ENCODE measurements around the gene MTHFSD.
A peak's percentile ranks its signal among the peaks of the same experiment; 100 is the strongest.

Gene MTHFSD

DNA sequence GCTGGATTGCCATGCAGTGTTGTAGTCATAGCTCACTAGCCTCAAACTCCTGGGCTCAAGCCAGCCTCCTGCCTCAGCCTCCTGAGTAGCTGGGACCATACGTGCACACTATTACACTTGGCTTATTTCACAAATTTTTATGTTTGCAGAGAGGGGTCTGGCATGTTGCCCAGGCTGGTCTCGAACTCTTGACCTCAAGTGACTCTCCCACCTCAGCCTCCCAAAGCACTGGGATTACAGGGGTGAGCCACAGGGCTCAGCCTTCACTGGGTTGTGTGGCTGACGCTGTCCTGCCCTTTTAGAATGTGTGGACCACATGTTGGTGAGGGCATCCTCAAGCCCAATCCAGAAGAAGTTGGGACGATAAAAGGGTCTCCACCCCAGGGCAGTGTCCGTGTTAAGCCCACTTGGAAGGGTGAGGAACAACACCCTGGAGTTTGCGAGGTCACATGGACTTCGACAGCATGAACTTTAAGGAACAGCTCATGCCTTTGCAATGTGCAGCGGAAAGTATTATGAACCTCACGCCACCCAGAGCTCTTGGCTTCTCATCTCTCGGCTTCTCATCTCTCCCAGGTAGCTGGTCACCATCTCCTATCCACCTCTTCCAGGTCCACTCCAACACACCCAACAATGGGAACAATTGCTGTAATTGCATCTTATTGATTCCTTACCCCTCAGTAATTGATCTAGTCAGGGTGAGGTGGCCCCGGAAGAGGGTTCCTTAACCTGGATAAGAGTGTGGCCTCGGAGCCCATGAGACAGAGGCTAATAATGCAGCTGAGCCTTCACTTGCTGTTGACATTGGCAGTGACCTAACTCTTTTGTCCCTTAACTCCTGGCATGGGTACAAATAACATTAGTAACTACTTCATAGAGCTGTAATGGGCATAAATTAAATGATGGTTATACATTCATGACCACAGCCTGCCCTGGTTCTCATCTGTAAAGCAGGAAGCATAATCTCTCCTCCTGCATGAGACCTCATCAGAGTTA is 30.0 kb upstream of the MTHFSD start:
- Histone ChIP-seq H3K4me1 (no peaks in the 10 kb centered on the region), H3K9ac (no peak overlapping the region), H3K36me3 (no peaks in the 10 kb centered on the region), H4K20me1 (no peaks in the 10 kb centered on the region), H3K4me3 (no peak overlapping the region), H3K27ac (no peak overlapping the region), H3K27me3 (peaks cover 10 to 21% (median 16%) of the 10 kb centered on the region in 11 experiments), H3K4me2 (no peak overlapping the region), H3K9me3 (replicated peaks in 1 of 11) (no peaks in the 10 kb centered on the region)
- no peak for TF ChIP-seq Cebpa-rat (IDR thresholded peaks at IDR 0.05)

DNA sequence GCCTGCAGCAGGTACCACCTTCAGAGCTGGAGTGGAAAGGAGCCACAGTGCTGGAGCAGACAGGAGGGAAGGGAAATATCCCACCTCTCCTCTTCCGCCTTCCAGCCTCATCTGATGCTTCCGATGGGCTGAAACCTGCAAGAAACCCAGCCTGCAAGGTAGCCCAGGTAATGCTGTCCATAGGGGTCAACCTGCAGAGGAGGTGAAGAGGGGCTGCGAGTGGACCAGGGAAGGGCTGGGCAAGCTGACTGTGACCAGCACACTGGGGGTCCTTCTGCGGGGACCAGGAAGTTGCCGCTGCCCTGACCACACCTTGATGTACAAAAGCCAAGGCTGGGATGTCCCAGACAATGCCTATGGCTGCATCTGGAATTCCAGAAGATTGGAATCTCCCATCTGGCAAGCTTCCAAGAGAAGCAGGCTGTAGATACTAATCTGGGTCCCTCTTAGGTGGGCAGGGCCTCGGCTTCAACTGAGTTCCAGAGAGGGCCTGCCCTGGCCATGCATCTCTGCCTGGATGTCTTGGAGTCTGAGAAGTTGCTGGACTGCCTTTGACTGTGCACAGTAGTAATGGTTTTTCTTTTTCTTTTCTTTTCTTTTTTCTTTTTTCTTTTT is 29.1 kb upstream of the MTHFSD start:
- Histone ChIP-seq H3K4me3 (no peak overlapping the region), H4K20me1 (0 out of 22 replicates have a peak, but pooled peaks cover 0 to 4% (median 0%) of the 10 kb centered on the region in 11 experiments), H3K9ac (no peak overlapping the region), H3K27me3 (peaks cover 18 to 29% (median 24%) of the 10 kb centered on the region in 11 experiments), H3K9me3 (replicated peaks in 1 of 11) (peaks cover 0 to 3% (median 0%) of the 10 kb centered on the region in 11 experiments; a peak in 3 of 22 replicates), H3K36me3 (no peaks in the 10 kb centered on the region), H3K27ac (no peak overlapping the region), H3K4me1 (no peaks in the 10 kb centered on the region), H3K4me2 (no peak overlapping the region)
- no peak for TF ChIP-seq Cebpa-rat (IDR thresholded peaks at IDR 0.05)

DNA sequence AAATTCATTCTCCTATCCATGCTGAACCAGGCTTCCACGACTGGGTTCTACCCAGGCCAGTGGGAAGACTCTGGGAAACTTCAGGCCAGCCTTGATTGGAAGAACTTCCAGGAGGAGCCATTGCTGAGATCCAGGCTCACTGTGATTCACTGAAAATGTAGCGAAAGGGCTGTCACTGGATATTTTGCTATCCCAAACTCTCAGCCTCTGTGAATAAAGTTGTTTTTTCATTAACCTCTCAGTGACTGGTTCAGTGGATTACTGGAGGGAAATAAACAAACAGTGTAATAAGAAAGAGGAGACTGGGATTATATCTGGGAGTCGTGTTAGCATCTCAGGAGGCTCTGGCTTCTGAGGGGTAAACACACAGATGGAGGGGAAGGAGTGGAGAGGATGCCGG is 26.4 kb upstream of the MTHFSD start:
- Histone ChIP-seq H3K27me3 (peaks cover 45 to 57% (median 52%) of the 10 kb centered on the region in 11 experiments), H3K4me1 (peaks cover under 1 to 21% (median 13%) of the 10 kb centered on the region in 10 experiments; a peak in 13 of 20 replicates), H3K27ac (no peak overlapping the region), H3K36me3 (no peaks in the 10 kb centered on the region), H3K9ac (no peak overlapping the region), H3K4me3 (no peak overlapping the region), H4K20me1 (peaks cover 0 to 13% (median 0%) of the 10 kb centered on the region in 11 experiments; a peak in 3 of 22 replicates), H3K4me2 (no peak overlapping the region), H3K9me3 (replicated peaks in 1 of 11) (peaks cover 0 to 12% (median 3%) of the 10 kb centered on the region in 11 experiments; a peak in 4 of 22 replicates)
- TF ChIP-seq Cebpa-rat (IDR thresholded peaks at IDR 0.05): no peak

DNA sequence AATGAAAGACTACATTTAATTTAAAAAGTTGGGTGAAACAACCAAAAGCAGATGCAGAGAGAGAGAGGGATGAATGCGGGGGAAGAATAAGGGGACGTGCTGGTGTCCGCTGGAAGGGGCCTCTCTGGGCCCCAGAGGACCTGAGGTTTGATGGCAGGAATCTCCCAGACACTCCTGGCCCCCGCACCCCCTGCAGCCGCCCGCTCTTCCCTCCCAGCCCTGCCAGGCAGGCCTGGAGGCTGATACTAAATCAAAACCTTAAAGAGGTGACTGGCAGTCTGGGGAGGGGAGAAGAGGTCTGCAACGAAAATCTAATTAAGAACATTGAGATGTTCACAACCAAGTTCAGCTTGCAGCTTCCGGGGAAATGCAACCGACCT is 25.7 kb upstream of the MTHFSD start:
- H3K9ac ChIP-seq: no peak overlapping the region
- H4K20me1 ChIP-seq: peaks cover 0 to 13% (median 0%) of the 10 kb centered on the region in 11 experiments; a peak in 3 of 22 replicates
- H3K4me2 ChIP-seq: no peak overlapping the region
- no peak overlapping the region for H3K4me3 ChIP-seq
- H3K27ac ChIP-seq: no peak overlapping the region
- peaks cover 50 to 63% (median 58%) of the 10 kb centered on the region in 11 experiments for H3K27me3 ChIP-seq
- no peak for TF ChIP-seq Cebpa-rat (IDR thresholded peaks at IDR 0.05)
- H3K4me1 ChIP-seq: peaks cover 3 to 23% (median 15%) of the 10 kb centered on the region in 10 experiments; a peak in 13 of 20 replicates
- no peaks in the 10 kb centered on the region for H3K36me3 ChIP-seq
- peaks cover 0 to 12% (median 3%) of the 10 kb centered on the region in 11 experiments; a peak in 4 of 22 replicates for H3K9me3 ChIP-seq (replicated peaks in 1 of 11)

DNA sequence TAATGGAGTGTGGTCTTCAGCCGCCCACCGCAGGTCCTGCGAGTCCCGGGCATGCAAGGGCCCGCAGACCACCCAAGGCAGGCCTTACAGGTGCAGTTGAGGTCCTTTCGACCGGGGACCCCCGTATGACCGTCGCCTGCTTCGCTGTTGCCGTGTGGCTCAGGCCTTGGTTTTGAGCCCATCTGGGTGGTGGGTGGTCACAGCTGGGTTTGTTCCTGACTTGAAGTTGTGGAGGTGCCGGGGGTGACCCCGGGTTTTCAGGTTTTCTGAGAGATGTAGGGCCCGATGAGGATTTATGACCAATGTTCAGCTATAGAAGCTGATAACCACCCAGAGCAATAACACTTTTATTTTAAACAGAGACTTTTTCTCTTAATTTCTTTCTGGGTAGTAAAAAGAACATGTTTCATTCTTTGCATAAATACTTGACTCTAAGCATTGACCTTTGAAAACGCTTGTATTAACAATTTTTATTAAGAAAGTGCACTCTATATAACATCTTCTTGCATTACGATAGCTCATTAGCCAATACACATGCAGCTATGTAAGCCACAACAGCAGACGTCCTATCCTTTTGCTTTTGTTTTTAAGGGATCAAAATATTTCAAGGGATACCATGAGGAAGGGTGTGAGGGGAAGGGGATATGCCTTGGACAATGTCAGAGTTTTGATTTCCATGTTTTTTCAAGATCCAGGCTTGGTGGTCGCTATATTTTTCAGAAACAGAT is 25.2 kb upstream of the MTHFSD start:
- TF ChIP-seq Cebpa-rat (IDR thresholded peaks at IDR 0.05): no peak
- Histone ChIP-seq H3K36me3 (no peaks in the 10 kb centered on the region), H3K4me2 (no peak overlapping the region), H3K9ac (no peak overlapping the region), H3K4me3 (no peak overlapping the region), H3K27ac (no peak overlapping the region), H3K27me3 (peaks cover 53 to 69% (median 64%) of the 10 kb centered on the region in 11 experiments), H3K9me3 (replicated peaks in 1 of 11) (peaks cover 0 to 12% (median 3%) of the 10 kb centered on the region in 11 experiments; a peak in 4 of 22 replicates), H3K4me1 (peaks cover 3 to 23% (median 15%) of the 10 kb centered on the region in 10 experiments; a peak in 13 of 20 replicates), H4K20me1 (peaks cover 0 to 13% (median 0%) of the 10 kb centered on the region in 11 experiments; a peak in 3 of 22 replicates)

DNA sequence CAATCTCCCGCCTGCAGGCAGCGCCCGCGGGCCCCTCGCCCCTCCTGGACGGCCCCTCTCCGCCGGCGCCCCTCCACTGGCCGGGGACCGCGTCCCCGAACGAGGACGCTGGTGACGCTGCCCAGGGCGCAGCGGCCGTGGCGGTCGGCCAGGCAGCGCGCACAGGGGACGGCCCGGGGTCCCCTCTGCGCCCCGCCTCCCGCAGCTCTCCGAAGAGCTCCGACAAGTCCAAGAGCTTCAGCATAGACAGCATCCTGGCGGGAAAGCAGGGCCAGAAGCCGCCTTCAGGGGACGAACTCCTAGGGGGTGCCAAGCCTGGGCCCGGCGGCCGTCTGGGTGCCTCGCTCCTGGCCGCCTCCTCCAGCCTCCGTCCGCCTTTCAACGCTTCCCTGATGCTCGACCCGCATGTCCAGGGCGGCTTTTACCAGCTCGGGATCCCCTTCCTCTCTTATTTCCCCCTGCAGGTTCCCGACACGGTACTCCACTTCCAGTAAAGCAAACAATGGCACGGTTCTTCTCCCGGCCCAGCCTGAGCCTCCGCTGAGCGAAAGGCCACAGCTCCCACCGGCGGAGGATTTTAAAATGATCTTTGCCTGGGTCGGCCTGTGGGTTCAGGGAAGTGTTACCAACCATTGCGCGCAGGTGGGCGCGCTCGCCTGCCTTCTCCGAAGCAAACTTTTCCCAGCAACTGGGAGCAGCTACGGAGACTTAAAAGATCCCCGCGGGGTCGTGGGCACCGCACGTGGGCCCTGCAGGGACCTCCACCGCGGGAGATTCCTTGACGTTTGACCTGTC is 24.4 kb upstream of the MTHFSD start:
- Histone ChIP-seq H3K4me2 (peak overlapping the region in 5 of 11 experiments; percentile 9 to 28 (median 19); a peak in 5 of 22 replicates), H3K9me3 (replicated peaks in 1 of 11) (peaks cover 0 to 12% (median 3%) of the 10 kb centered on the region in 11 experiments; a peak in 4 of 22 replicates), H3K27ac (no peak overlapping the region), H3K36me3 (no peaks in the 10 kb centered on the region), H3K4me3 (0 out of 20 replicates have a peak overlapping the region, but pooled peaks of 1 of the 10 experiments have one; percentile 11), H3K27me3 (peaks cover 56 to 75% (median 72%) of the 10 kb centered on the region in 11 experiments), H3K9ac (no peak overlapping the region), H4K20me1 (peaks cover 0 to 13% (median 0%) of the 10 kb centered on the region in 11 experiments; a peak in 3 of 22 replicates), H3K4me1 (peaks cover 3 to 23% (median 15%) of the 10 kb centered on the region in 10 experiments; a peak in 13 of 20 replicates)
- no peak for TF ChIP-seq Cebpa-rat (IDR thresholded peaks at IDR 0.05)

DNA sequence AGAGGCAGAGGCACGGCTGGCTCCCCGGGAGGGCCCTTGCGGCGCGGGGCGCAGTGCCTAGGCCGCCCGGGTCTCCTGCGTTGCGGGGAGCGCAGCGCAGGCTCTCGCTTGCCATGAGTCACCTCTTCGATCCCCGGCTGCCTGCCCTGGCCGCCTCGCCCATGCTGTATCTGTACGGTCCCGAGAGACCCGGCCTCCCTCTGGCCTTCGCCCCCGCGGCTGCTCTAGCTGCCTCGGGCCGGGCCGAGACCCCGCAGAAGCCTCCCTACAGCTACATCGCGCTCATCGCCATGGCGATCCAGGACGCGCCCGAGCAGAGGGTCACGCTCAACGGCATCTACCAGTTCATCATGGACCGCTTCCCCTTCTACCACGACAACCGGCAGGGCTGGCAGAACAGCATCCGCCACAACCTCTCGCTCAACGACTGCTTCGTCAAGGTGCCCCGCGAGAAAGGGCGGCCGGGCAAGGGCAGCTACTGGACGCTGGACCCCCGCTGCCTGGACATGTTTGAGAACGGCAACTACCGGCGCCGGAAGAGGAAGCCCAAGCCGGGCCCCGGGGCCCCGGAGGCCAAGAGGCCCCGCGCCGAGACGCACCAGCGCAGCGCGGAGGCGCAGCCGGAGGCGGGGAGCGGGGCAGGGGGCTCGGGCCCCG is 23.7 kb upstream of the MTHFSD start:
- Histone ChIP-seq H3K9me3 (replicated peaks in 1 of 11) (peaks cover 0 to 12% (median 3%) of the 10 kb centered on the region in 11 experiments; a peak in 4 of 22 replicates), H3K9ac (no peak overlapping the region), H3K4me3 (peak overlapping the region in 1 of 10 experiments; percentile 11; a peak in 1 of 20 replicates), H3K4me1 (peaks cover 3 to 23% (median 15%) of the 10 kb centered on the region in 10 experiments; a peak in 13 of 20 replicates), H4K20me1 (peaks cover 0 to 13% (median 0%) of the 10 kb centered on the region in 11 experiments; a peak in 4 of 22 replicates), H3K27me3 (peaks cover 56 to 82% (median 77%) of the 10 kb centered on the region in 11 experiments), H3K36me3 (no peaks in the 10 kb centered on the region), H3K4me2 (peak overlapping the region in 8 of 11 experiments; percentile 9 to 34 (median 24); a peak in 10 of 22 replicates), H3K27ac (no peak overlapping the region)
- TF ChIP-seq Cebpa-rat (IDR thresholded peaks at IDR 0.05): no peak

Data from BLaER1 treated with 17β-estradiol and CSF1 and Interleukin-3, amounts not matched to agents 10 nM and 100 nM (cell line).